Measurements from ENCODE around the gene CPLX1.

- TF ChIP-seq EZH2 (IDR thresholded peaks at IDR 0.05; ENCODE audit: low read length, missing control alignments), result no peak
- TF ChIP-seq, protein P1, sequence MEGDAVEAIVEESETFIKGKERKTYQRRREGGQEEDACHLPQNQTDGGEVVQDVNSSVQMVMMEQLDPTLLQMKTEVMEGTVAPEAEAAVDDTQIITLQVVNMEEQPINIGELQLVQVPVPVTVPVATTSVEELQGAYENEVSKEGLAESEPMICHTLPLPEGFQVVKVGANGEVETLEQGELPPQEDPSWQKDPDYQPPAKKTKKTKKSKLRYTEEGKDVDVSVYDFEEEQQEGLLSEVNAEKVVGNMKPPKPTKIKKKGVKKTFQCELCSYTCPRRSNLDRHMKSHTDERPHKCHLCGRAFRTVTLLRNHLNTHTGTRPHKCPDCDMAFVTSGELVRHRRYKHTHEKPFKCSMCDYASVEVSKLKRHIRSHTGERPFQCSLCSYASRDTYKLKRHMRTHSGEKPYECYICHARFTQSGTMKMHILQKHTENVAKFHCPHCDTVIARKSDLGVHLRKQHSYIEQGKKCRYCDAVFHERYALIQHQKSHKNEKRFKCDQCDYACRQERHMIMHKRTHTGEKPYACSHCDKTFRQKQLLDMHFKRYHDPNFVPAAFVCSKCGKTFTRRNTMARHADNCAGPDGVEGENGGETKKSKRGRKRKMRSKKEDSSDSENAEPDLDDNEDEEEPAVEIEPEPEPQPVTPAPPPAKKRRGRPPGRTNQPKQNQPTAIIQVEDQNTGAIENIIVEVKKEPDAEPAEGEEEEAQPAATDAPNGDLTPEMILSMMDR (conservative IDR thresholded peaks at IDR 0.05 in 1 of 2, IDR thresholded peaks at IDR 0.05 in 1 of 2; ENCODE audit: low read depth in 1 of 2, low read length in 2 of 2), result no peak
These were observed 12.0 kb downstream of the CPLX1 start for GRCh38 chr4:813900-814299.
